ENCODE data around the gene H1-8.

H1-8 gene

GRCh38 chr3:129556358-129556695 is 13.4 kb downstream of the H1-8 start:
- no peak for DNase-seq (ENCODE audit: low spot score)

DNA sequence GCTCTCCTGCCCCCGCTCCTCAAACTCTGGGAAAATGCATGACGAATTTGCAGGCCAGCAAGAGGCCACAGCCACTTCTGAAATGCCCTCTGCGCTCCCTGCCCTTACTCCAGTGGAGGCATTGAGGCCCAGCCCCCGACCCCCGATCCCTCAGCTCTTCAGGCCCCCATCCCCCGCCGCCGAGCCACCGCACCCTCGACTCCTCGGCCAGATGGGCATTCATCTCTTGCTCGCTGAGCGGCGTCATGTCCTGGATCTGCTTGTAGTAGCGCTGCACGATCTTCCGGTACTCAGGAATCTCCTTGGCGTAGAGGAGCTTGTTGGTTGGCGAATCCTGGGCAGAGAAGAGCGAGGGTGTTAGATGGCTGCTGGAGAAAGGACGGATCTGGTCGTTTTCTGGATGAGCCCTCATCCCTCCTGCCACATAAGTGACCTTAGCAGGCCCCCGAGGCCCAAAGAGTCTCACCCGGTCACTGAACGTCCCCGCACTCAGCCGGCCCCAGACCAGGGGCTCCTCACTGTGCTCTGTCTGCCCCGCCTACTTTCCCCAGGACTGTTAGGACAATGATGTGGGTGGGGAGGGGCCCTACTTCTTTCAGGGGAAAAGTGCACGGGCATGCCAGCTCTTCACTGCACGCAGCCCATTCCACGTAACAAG is 14.0 kb downstream of the H1-8 start:
- no peak for DNase-seq (ENCODE audit: low spot score)

DNA sequence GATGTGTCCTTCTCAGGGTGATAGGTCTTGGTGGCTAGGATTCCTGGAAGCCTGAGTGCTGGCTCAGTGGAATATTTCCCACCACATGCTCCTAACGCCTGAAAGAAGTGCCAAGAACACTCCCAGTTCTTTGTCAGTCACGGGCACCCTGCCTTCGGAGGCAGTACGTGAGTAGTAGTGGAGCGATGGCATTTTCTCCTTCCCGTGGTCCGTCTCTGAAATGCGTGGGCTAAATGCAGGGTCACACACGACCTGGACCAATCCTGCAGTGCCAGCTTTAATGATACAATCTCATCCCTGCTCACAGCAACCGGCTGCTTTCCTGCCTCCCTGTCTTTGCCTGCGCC is 14.5 kb downstream of the H1-8 start:
- no peak for DNase-seq (ENCODE audit: low spot score)

DNA sequence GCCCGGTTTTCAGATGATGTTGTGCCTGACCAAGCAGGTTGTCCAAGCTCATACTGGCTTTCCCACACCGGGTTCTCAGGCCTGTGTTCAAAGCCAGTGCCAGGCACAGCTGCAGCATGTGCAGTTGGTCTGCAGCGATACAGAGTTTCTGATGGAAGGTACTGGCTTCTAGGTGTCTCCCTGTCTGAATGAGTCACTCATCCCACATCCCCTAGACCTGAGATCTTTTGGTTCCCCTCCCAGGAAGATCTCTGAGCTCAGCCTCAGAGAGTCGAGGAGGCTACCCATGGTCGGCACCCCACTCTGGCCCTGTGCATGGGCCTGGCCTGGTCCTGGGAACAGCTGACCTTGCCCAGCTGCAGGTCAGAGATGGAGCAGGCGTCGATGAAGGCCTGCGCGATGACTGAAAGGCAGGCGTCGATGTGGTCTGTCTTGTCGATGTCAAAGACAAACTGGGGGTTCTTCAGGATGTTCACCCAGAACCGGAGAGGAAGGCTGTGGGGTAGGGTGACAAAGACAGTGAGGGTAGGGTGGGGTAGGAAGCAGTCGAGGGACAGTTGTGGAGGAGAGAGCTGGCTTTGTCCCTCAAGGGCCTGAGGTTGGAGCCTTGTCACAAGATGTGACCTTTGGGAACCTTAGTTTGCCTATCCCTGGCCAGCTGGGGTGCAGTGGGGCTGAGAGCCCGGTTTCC is 15.3 kb downstream of the H1-8 start:
- no peak for DNase-seq (ENCODE audit: low spot score)

DNA sequence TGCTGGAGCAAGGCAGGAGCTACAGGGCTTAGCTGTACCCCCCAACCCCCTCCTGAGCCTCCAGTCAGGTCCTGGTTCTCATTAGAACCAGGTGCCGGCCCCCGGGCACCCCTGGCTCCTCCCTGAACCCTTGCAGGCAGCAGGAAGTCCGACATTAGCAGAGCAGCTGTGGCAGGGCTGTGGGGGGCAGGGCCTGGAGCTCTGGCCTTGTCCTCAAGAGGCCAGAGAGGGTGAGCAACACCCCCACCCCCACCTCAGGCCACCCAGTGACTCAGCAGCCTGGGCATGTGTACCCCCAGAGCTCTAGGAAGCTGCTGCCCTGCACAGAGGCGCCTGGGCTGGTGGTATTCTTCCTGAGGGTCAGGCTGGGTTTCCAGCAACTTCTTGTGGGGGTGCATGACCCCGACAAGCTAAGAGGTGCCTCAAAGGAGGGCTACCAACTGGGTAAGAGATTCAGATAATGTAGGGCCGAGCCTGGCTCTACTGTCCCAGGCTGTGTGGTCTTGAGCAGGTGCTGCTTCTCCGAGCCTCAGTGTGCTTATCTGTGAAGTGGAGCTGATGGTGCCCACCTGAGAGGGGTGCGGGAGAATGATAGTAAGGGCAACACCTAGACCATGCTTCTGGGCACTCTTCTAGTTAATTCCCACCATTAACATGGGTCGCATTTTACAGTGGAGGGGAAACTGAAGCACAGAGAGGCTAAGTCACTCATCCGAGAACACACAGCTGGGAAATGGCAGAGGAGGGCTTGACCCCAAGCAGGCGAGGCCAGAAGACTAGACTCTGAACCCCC is 16.0 kb downstream of the H1-8 start:
- DNase-seq (ENCODE audit: low spot score), result no peak

DNA sequence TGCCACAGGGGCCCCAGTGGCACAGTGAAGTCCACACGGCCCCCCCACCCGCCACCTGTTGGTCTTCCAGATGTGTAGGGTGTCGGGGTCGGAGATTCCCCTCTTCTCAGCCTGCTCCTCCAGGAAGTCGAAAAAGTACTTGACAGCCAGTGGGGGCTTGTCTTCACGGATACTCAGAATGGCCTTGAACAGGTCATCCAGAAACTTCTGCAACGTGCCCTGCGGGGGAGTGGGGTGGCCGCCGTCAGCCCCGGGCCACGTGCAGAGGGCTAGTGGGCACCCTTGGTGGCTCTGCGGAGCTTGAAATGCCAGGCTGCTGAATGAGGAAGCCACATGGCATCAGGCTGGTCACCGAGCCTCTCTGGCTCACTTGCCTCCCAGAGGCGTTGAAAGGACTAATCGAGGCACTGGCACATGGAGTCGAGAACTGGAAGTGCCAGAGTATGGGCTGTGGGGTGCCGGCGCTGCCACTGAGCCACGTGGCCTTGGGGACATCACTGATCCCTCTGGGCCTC is 16.6 kb downstream of the H1-8 start:
- no peak for DNase-seq (ENCODE audit: low spot score)

GRCh38 chr3:129560269-129560787 is 17.4 kb downstream of the H1-8 start:
- DNase-seq (ENCODE audit: low spot score), result no peak

DNA sequence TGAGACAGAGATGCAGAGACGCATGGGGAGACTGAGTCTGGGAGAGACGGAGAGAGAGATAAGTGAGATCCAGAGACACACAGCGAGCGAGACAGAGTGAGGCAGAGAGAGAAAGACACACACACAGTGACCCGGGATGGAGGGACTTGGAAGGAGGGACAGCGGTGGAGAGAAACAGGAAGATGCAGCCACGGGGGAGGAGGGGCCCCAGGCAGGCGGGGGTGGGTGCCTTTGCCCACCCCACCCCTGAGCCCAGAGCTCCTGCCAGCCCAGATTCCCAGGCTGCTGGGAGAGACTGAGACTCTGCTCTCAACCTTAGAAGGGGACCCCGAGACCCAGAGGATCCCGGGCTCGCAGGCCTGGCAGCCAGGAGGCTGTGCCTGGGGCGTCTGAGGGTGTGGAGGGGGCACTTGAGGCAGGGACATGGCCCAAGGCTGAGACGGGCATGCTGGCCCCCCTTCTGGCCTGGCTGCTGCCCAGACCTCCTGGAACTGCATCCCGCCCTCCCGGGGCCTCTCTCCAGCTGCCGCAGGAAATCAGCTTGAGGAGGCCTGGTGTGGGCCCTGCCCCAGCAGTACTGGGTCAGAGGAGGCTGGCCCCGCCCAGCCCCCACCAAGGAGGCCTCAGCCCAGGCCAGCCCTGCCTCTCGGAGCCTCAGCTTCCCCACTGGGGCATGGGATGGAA is 18.1 kb downstream of the H1-8 start:
- DNase-seq (ENCODE audit: low spot score), result peak; percentile 90

GRCh38 chr3:129561619-129562248 is 18.8 kb downstream of the H1-8 start:
- no peak for DNase-seq (ENCODE audit: low spot score)

GRCh38 chr3:129562803-129563202 is 19.8 kb downstream of the H1-8 start:
- DNase-seq (ENCODE audit: low spot score), result no peak

DNA sequence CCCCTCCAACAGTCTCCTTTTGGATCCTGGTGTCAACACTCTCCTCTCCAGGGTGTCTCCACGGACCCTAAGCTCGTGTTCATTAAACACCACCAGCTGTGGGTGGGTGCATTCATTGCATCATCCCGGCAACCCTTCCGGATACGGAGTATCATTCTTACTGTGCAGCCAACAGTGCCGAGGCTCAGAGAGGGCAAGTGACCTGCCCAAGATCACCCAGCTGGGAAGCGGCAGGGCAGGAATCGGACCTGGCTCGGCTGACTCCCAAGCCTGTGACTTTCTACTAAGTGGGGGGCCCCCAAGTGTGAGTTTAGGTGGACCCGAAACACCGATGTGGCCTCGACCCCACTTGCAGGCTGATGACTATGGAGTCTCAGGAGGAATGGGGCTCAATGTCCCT is 20.4 kb downstream of the H1-8 start:
- no peak for DNase-seq (ENCODE audit: low spot score)

DNA sequence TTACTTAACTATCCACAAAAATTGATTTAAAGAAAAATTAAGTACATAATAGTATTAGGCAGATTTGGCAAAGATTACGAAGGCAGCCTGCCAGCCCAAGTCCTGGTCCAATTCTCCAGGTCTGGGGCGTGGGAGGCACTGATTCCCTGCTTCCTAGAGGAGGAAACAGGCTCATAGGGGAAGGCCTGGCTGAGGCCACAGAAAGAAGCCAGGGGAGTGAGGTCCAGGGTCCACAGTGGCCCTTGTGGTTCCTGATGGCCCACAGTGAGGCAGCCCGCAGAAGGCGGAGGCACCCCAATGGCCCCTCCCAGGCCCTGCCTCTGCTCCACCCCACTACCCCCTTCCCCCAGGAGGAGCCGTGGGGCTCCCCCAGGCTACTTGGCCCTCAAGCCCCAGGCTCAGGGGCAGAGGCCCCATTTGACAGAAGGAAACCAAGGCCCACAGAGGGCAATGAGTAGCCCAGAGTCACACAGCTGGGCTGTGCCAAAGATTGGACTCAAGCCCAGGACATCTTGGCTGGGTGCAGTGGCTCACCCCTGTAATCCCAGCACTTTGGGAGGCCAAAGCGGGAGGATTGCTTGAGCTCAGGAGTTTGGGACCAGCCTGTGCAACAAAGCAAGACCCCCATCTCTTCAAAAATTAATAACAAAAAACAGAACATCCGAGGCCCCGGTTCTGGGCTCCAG is 21.0 kb downstream of the H1-8 start:
- no peak for DNase-seq (ENCODE audit: low spot score)

DNA sequence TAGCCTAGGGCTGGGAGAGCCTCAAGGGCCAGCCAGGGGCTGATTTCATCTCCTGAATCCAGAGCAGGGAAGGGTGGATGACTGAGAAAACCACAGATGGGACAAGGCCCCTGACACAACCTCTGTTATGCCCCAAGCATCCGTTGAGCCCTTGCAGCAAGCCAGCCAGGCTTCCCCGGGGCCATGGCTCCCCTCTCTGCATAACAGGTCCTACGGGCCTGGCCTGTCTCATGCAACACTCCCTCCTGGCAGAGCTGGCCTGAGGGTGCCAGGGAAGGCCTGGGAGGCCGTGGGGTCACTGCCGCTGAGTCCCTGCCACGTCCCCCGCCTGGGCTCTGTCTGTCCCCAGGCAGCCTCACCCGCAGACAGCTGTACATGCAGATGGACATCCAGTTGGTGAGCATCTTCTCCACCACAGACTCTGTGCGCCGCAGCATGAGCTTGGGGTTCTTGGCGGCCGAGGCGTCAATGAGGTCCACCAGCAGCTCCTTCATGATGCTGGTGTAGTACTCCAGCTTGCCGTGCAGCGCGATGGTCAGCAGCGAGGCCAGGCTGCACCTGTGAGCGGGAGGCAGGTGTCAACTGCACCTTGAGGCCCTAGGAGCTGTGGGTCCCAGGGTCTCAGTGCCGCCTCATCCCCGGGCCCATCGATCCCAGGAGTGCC is 22.1 kb downstream of the H1-8 start:
- no peak for DNase-seq (ENCODE audit: low spot score)

DNA sequence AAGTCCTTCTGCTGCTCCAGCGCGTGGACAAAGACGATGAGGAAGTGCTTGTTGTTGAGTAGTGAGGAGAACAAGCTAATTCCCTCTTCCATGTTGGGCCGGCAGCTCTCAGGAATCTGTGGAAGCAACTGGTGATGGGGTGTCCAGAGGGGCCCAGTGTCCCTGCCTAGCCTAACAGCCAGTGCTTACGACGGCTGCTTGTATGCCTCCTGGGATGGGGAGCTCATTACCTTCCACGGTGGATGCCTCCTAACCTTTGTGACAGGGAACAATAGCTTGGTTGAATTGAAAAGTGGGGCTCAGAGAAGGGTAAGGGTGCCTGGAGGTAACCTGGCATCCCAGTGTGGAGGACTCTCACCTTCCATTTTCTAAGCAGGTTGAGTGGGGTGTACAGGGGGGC is 22.9 kb downstream of the H1-8 start:
- no peak for DNase-seq (ENCODE audit: low spot score)

- DNase-seq (ENCODE audit: low spot score), result no peak
Observed at GRCh38 chr3:129567176-129567705, 24.3 kb downstream of the H1-8 start.

GRCh38 chr3:129567939-129568338 is 25.0 kb downstream of the H1-8 start:
- no peak for DNase-seq (ENCODE audit: low spot score)

DNA sequence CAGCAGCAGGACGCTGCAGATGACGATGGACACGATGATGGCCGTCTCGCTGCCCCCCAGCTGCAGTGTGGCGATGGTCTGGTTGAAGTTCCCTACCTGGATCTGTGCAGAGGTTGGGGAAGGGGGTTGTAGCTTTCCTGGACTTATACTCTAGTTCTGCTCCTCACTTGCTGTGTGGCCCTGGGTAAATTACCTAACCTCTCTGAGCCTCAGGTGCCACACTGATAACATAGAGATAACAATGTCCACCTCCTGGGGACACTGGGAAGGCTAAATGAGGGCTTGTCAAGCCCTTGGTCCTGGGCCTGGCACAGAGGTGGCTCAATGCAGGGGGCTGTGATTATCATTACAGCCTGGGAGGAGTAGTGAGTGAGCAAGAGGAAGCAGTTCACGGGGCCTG is 26.9 kb downstream of the H1-8 start:
- no peak for DNase-seq (ENCODE audit: low spot score)

DNA sequence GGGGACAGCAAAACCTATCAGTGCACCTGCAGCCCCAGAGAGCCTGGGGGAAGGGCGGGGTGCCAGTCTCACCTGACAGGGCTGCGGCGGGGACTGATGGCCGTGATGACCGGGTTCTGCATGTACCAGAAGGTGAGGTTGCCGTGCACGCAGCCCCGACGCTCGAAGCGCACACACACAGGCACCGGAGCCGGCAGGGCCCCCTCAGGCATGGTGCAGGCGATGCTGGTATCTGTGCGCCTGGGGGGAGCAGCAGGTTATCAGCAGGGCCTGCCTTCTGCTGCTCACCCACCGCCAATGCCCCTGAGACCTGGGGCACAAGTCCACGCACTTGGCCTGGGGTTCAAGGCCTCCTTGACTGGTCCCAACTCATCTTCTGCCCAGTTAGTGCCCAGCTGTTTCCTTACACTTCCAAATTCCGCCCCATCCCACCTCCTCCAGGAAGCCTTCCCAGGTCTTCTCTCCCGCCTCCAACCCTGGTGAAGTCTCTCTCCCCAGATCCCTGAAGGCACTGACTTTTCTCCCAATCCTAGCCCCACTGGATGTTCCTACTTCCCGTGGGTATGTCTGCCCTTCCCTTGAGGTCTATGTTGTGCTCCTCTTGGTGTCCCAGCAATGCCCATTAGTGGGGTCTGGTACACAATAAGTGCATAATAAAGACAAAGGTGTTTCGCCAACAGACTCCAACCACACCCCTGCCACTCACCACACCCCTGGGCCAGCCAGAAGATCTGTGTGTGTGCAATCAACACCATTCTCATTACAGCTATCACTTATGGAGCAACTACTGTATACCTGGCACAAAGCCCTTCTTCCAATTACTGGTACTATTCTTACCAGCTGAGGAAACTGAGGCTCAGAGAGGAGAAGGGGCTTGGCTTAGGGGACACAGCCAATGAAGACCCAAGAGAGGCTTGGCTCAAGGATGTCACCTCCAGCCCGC is 28.9 kb downstream of the H1-8 start:
- DNase-seq (ENCODE audit: low spot score), result no peak

- no peak for DNase-seq (ENCODE audit: low spot score)
Observed at GRCh38 chr3:129572603-129573002, 29.6 kb downstream of the H1-8 start.
